GM23248 (cell line): ENCODE data around the gene HSPB7.

ENCODE experiments used
- EZH2 ChIP-seq: fragments of 200-600 bp; sonication (generic); IDR thresholded peaks from 2 replicates; pipeline ENCODE4 v1.6.1; 2018; ENCODE audit warnings: antibody characterized with exemption, mild to moderate bottlenecking; ENCODE audit not compliant: insufficient read depth, poor library complexity, severe bottlenecking
- EZH2phosphoT487 ChIP-seq: fragments of 200-600 bp; sonication (generic); IDR thresholded peaks from 2 replicates; pipeline ENCODE4 v1.6.1; 2018; ENCODE audit warnings: antibody characterized with exemption, moderate library complexity, mild to moderate bottlenecking, low read depth; ENCODE audit not compliant: insufficient read depth

DNA sequence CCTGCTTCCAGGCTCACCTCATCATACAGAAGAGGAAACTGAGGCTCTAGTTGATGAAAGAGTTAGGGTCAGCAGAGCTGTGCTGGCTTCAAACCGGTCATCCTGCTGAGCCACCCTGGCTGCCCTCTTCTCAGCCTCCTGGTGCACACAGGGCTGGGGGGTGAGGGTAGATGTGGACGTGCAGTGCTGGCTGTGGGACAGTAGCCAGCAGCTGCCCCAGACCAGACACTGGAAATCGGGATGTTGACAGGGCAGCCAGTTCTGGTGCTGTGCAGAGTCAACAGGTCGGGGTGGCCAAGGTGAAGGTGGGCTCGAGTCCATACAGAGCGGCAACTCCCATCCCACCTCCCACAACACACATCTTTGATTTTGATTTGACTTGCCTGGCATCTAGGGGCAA lies 2.5 kb upstream of the HSPB7 start:
- TF ChIP-seq EZH2 = no peak
- TF ChIP-seq EZH2phosphoT487 = no peak
